COLO829 (cell line): Measurements from ENCODE around the gene RIT2.

Experiments used
- DNase-seq: peaks from one replicate; pipeline ENCODE4 v3.0.0; 2012; ENCODE audit warnings: low spot score

RIT2 gene

DNA sequence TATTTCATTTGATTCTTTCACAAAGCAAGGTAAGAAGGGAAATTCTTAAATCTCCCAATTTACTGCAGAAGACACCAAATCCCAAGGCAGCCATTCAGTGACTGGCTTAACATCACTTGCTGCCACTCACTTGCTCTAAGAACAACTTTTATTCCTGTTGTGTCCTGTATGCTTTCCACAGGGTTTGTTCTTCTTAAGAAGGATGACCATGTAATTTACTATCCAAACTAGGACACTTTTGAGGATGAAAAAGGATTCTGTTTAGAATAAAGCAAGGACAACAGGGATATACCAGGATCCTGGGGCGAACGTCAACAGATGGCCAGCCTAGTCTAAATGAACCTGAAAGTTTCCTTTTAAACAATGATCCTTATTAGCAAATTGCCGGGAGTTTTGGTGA lies 34.8 kb downstream of the RIT2 start:
- no peak for DNase-seq

DNA sequence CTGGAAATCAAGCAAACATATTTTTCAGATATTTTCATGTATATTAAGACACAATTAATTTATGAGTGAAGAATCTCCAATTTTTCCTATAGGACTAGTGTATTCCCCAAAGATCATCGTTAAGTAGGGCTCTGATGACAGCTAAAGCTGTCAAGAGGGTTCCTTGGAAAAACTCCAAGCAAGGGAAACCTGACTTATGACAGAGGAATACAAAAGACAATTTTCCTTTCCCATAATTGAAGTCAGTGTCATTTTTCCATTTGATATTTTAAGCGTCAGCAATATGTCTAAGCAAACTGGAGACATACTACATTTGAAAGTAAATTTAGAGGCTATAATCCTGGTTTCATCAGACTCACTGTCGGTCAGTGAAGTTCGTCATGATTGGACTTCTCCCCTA lies 36.1 kb downstream of the RIT2 start:
- DNase-seq = no peak

DNA sequence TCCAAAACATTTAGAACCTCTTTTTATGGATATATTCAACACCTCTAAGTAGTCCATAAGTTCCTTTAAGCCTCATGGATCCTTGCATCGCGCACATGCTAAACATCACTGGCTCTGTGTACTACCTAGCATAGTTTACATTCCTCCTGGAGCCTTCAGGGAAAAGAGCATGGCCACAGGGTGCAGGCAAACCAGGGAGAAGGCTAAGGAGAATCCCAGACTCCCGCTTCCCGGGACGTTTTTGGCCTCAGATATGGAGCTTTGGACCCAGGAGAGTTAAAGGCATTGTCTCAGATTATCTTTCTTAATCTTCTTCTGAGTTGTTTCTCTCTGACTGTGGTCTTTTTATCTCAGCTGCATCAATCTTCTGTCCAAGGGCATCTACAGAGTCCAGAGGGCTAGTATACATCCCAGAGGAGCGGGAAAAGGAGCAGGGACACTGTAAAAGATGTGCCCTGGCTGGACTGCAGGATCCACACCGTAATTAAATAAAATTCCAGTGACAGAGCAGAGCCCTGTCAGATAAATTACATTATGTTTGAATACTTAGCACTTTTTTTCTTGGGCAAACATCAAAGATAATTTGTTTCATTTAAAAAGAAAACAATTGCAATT lies 36.9 kb downstream of the RIT2 start:
- DNase-seq = no peak

GRCh38 chr18:43077510-43078308 lies 37.8 kb downstream of the RIT2 start:
- DNase-seq = no peak

GRCh38 chr18:43073771-43074170 lies 41.7 kb downstream of the RIT2 start:
- no peak for DNase-seq

DNA sequence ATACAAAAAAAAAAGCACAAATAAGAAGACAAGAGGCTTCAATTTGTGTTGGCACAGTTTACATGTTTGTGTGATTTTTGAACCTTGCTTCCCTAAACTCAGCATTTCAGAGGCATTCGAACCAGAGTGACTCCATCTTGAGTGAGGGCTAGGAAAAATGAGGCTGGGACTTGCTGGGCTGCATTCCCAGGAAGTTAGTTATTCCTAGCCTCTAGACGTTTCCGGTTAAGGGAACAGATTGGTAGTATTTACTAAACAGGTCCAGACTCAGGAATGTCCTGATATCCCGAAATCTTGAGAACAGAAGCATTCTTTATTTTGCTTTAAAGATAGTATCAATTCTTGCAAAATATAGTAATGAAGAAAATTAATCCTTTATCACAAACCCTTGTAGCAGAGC lies 46.7 kb downstream of the RIT2 start:
- no peak for DNase-seq

DNA sequence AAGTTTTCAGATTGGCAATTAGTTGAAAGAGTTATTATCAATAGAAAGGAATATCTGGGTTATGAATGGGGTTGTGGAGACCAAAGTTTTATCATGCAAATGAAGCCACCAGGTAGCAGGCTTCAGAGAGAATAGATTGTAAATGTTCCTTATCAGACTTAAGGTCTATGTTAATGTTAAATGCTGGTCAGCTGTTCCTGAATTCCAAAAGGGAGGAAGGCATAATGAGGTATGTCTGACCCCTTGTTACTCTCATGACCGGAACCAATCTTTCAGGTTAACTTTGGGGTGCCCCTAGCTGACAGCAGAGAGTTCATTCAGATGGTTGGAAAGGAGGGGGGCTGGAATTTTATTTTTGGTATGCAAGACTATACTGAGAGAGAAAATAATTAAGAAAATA lies 47.9 kb downstream of the RIT2 start:
- no peak for DNase-seq

DNA sequence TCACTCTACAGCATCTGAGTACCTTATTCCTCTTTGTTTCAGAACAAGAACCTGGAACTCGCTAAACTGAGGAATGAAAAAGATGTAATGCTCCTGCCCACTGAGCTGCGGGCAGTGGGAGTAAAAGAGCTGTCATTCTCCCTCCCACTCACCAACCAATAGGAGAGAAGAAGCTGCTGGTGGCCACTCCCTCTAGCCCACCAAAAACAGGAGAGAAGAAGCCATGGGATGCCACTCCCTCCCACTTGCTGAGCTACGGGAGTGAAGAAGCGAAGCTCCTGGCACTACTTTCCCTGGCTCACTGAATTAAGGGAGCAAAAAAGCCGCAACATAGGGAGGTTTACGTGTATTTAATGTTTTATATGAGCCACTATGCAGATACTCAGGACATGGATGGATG lies 53.7 kb downstream of the RIT2 start:
- no peak for DNase-seq

DNA sequence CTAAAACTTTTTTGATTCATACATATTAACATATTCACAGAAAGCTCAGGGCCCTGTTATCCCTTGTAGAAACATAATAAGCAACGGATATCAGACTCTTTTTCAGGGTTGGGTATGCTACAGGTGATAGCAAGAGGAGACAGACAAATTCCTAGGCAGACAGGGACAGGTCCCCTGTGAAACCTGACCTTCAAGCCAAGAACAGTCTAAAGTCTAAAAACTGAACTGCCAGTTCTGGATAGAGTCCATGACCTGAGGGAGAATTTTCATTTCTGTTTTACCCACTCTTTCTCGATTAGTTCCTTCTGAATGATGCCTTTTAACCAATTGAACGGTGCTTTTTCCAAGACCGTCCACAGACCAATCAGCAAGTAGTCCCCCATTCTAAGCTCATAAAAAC lies 54.2 kb downstream of the RIT2 start:
- DNase-seq = no peak

- DNase-seq = no peak
Measured at GRCh38 chr18:43060020-43060419, 55.5 kb downstream of the RIT2 start.

DNA sequence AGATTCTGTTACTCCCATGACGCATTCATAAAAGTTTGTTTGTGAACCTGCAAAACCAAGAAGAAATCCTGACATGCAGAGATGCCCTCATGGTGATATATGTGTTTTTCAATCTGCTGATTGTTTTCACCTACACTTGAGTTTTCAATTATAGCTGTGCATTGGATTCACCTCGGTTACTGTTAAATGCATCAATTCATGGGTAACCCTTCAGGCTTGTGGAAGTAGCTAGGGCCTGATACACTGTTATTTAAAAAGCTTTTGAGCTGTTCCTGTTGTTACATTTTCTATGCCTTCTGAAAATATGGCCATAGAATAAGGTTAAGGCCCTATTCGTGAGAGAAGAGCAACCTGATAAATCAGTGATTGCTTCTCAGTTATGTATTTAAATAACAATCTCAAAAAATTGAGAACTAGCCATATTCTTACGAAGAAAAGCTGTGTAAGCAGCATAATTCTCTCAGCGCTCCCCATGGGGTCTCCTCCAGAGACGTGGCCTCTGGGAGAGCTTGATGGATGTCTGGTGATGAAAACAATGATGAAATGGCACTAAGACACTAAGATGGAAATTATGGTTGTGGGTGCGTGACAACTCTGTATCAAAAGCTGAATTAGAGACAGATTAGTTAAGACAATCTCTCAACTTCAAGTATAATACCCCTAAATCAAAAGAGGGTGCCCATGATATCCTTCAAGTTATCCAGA lies 60.5 kb downstream of the RIT2 start:
- no peak for DNase-seq

DNA sequence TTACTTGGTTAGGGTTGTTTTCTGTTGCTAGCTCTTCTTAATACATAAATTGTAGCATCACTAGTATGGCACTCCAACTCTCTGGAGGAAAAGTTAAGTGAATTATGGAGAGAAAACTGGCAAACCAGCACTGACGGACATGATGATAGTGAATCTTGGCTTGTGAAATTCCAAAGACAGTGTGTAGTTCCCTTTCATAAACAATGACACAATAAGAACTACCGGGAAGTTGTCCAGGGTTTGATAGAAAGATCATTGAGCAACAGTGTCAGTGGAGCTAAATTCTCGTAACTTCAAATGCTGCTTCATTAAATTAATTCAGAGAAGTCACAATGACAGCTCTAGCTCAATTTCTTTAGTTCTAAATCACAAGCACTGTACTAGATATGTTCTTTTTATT lies 66.5 kb downstream of the RIT2 start:
- DNase-seq = no peak

DNA sequence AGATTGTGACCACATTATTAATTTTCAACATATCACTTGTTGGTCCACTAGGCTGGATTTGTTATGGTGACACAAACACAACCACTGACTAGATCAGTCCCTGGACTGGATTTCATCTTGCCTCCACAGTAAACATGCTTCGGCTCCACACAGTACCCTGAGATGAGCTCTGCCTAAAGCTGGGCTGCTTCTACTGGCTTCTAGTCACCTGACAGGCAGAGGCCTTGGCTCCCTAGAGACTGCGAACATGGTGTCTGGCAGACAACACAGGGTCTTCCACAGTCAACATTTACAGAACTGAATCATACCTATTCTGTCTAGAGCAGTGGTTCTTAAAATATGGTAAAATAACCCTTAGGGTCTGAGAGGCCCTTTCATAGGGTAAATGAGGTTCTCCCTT lies 69.2 kb downstream of the RIT2 start:
- DNase-seq = no peak

- no peak for DNase-seq
Measured at GRCh38 chr18:43043626-43044025, 71.9 kb downstream of the RIT2 start.

GRCh38 chr18:43040281-43040680 lies 75.2 kb downstream of the RIT2 start:
- DNase-seq = no peak

DNA sequence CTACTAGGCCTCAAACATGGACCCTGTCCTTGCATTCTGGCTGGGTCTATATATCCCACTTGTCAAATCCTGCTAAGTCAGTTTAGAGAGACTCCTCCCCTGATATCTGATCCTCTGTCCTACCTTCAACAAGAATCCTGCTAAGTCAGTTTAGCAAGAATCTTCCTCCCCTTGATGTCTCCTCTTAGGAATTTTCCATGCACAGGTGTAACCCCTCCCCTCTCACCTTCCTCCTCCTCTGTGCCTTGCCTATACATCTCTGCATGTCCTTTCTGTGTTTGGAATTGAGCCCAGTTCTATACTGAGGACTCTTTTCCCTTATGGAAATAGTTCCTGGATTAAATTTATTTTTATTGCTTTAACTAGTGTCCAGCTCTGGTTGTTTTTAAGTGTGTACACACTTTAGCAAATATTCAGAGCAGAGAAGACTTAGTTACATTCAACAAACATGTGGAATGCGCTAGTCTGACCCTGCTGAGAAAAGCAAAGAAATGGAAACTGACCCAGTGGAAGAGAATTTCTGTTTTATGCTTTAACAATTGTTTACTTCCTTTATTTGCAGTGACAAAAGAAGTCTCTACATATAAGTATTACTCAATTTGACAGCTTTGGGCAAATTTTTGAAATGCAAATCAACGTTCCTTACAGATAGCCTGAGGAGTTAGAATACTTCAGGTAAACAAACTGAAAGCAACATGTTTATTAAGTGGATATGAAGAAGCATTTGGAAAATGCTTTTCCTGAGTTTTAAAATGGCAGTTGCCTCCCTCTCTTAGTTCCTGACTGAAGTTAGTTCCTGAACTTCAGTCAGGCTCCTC lies 80.6 kb downstream of the RIT2 start:
- no peak for DNase-seq

- DNase-seq = no peak
Measured at GRCh38 chr18:43031169-43031568, 84.3 kb downstream of the RIT2 start.

DNA sequence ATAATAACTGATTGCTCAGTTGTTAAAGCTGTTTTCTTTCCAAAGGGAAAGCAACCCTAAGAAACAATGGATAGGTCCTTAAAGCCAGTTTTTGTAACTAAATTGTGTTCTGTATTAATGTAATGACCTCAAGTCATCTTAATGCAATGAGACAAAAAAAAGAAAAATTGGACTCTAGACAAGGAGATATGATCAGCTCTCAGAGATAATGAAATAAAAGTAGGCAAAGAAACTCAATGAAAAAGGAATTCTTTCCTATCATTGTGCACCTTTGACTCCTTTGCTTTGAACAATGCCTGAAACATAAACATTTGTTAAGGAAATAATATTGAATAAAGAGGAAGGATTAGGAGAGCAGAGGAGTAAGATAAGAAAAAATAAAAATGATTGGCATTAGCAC lies 86.1 kb downstream of the RIT2 start:
- no peak for DNase-seq

- no peak for DNase-seq
Measured at GRCh38 chr18:43022874-43023273, 92.6 kb downstream of the RIT2 start.

- no peak for DNase-seq
Measured at GRCh38 chr18:43017622-43018021, 97.9 kb downstream of the RIT2 start.

DNA sequence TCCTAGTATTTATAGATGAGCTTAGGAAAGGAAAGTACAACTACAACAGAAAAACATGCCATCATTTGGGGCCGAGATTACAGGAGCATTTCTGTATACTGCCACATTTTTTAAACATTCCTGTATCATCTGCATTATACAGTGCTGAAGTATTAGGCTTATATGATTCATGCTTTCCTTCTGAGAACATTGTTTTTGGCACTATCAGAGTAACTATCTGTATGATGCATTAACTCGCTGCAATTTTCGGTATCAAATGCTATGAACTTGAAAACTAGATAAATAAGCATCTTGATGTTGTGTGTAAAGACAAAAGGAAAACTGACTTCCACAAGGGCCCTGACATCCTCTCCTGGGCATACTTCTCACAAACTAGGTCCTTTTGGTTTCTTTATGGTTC lies 102.0 kb downstream of the RIT2 start:
- no peak for DNase-seq

GRCh38 chr18:43012951-43013350 lies 102.5 kb downstream of the RIT2 start:
- DNase-seq = no peak

DNA sequence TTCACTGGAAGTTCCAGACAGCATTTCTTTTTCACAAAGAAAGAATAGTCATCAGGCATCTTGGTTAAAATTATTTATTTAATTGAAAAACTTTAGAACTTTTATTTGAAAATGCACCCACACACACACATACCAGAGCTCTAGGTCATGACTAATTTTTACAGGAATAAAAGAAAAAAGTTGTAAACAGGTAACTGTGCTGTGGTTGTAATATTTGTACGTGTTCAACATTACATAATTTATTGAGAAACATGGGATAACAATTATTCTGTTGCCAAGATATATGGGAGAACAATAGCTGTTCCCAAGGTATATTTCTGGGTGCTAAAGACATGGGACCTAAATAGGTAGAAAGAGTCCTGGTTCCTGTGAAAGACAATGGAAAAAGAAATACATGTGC lies 104.9 kb downstream of the RIT2 start:
- DNase-seq = no peak
